Esophagus squamous epithelium (tissue), 5 donors: ENCODE results near the gene SV2C. TPM values are rescaled to one million over a fixed set of nuclear protein-coding genes. Genes with fewer than 3 reads are reported as not detected.
"Not testable (repeated sequence)": the region's sequence is repeated elsewhere in the genome, so short reads cannot be mapped to it uniquely, and the experiment has no call there.

Source experiments
- DNase-seq: peaks from one replicate; lab custom pipeline; 2025; lab: John Stamatoyannopoulos, UW
- H3K27ac ChIP-seq, 4 donors: fragments of 200-600 bp; sonication (generic); one replicate each; pipeline ENCODE4 v1.5.1; 2016 to 2019; ENCODE audit warnings: mild to moderate bottlenecking in 1 of 4
- H3K27me3 ChIP-seq, 4 donors: fragments of 200-600 bp; sonication (generic); 1 replicate in 3 of 4; 2 replicates in 1 of 4; pipeline versions ENCODE4 v1.5.1 to v1.6.0; 2017 to 2021; ENCODE audit warnings: antibody characterized with exemption in 1 of 4
- H3K36me3 ChIP-seq, 3 donors: fragments of 200-600 bp; sonication (generic); one replicate each; pipeline ENCODE4 v1.5.1; 2016 to 2019
- H3K4me1 ChIP-seq, 3 donors: fragments of 200-600 bp; sonication (generic); one replicate each; pipeline ENCODE4 v1.5.1; 2017 to 2019
- H3K4me3 ChIP-seq, 4 donors: fragments of 200-600 bp; sonication (generic); 1 replicate in 3 of 4; 2 replicates in 1 of 4; pipeline ENCODE4 v1.5.1; 2016 to 2019; ENCODE audit warnings: mild to moderate bottlenecking in 2 of 4, moderate library complexity in 1 of 4
- H3K9me3 ChIP-seq, 3 donors: fragments of 200-600 bp; sonication (generic); one replicate each; pipeline ENCODE4 v1.5.1; 2016 to 2019
- CTCF ChIP-seq, 6 experiments: fragments of 450-650 bp in 4 of 6; fragments of 200-600 bp in 2 of 6; sonication (generic) in 2 of 6; IDR thresholded peaks; one replicate each; pipeline ENCODE4 v1.5.1; 2016 to 2019; ENCODE audit warnings: antibody characterized with exemption in 6 of 6, mild to moderate bottlenecking in 4 of 6, moderate library complexity in 4 of 6
- POLR2A ChIP-seq, 4 donors: fragments of 450-650 bp; IDR thresholded peaks; one replicate each; pipeline ENCODE4 v1.6.1; 2017; ENCODE audit warnings: antibody characterized with exemption in 4 of 4, mild to moderate bottlenecking in 4 of 4, moderate library complexity in 3 of 4
- whole genome bisulfite sequencing, 2 donors: methylation state at CpG; one replicate each; pipeline ENCODE4 v1.1.5; 2018; 5-methylcytosine and 5-hydroxymethylcytosine counted together
- intact Hi-C: fragments of 100-400 bp; cut with DNase I; formaldehyde crosslinking; loops from one replicate; pipeline ENCODE4 v1.15.0; 2022
- total RNA-seq, 4 donors: library from RNA; depleted of rRNA; stranded (reverse); fragments of >200 nt; gene quantifications; one replicate each; pipeline ENCODE4 v1.1.0, GENCODE V29; 2016
- donor health status: DM: yes; HTN: yes; CAD: no.

Gene SV2C
- total RNA-seq, 4 donors from 2014 or later, result under 0.01 to 0.26 (median 0.06) TPM

GRCh38 chr5:76333571-76333970, 250.4 kb downstream of the SV2C start:
- TF ChIP-seq CTCF (IDR thresholded peaks at IDR 0.05), result no peak
- no peak for TF ChIP-seq POLR2A (IDR thresholded peaks at IDR 0.05)
- DNase-seq, result no peak
- H3K4me3 ChIP-seq, result no peak overlapping the region
- no peaks in the 10 kb centered on the region for H3K27me3 ChIP-seq
- no peak overlapping the region for H3K27ac ChIP-seq
- peaks cover 0 to 9% (median 0%) of the 10 kb centered on the region in 3 donors for H3K4me1 ChIP-seq
- no peaks in the 10 kb centered on the region for H3K36me3 ChIP-seq
- no peaks in the 10 kb centered on the region for H3K9me3 ChIP-seq
- 74 to 78% methylated on average over 4 of the region's 4 CpGs for WGBS, 2 donors
- intact Hi-C loops, result no loop called here

GRCh38 chr5:76334574-76334973, 251.4 kb downstream of the SV2C start:
- Histone ChIP-seq H3K4me1 (peaks cover 0 to 9% (median 0%) of the 10 kb centered on the region in 3 donors), H3K27ac (no peak overlapping the region), H3K36me3 (no peaks in the 10 kb centered on the region), H3K27me3 (no peaks in the 10 kb centered on the region), H3K4me3 (no peak overlapping the region), H3K9me3 (no peaks in the 10 kb centered on the region)
- TF ChIP-seq CTCF (IDR thresholded peaks at IDR 0.05) (no peak), POLR2A (IDR thresholded peaks at IDR 0.05) (no peak)
- no peak for DNase-seq
- WGBS, 2 donors, result 73 to 94% methylated on average over 3 of the region's 3 CpGs
- intact Hi-C loops, result no loop called here

- H3K36me3 ChIP-seq, H3K27me3 ChIP-seq, H3K4me3 ChIP-seq, intact Hi-C loops, H3K27ac ChIP-seq, H3K9me3 ChIP-seq, H3K4me1 ChIP-seq, DNase-seq: not testable (repeated sequence)
- no CpG with 5 or more reads among the region's 5 CpGs for whole genome bisulfite sequencing, 2 donors
Observed at GRCh38 chr5:76335451-76335850, 252.3 kb downstream of the SV2C start.

GRCh38 chr5:76336253-76336809, 253.1 kb downstream of the SV2C start:
- H3K9me3 ChIP-seq, intact Hi-C loops, H3K36me3 ChIP-seq, DNase-seq, H3K4me3 ChIP-seq, H3K27ac ChIP-seq, H3K4me1 ChIP-seq, H3K27me3 ChIP-seq: not testable (repeated sequence)
- WGBS, 2 donors, result 98% methylated on average over 9 of the region's 33 CpGs; no CpG with 5 or more reads in 1 of the 2 donors

- no peaks in the 10 kb centered on the region for H3K36me3 ChIP-seq
- no peaks in the 10 kb centered on the region for H3K9me3 ChIP-seq
- peak in 5 of 6 experiments; percentile 35 to 76 (median 51) for TF ChIP-seq CTCF (IDR thresholded peaks at IDR 0.05)
- TF ChIP-seq POLR2A (IDR thresholded peaks at IDR 0.05), result no peak
- intact Hi-C loops, result no loop called here
- H3K27me3 ChIP-seq, result no peaks in the 10 kb centered on the region
- WGBS, 2 donors, result 0% methylated on average over 1 of the region's 1 CpG; no CpG with 5 or more reads in 1 of the 2 donors
- H3K4me1 ChIP-seq, result peaks cover 0 to 9% (median 0%) of the 10 kb centered on the region in 3 donors
- H3K4me3 ChIP-seq, result no peak overlapping the region
- no peak for DNase-seq
- no peak overlapping the region for H3K27ac ChIP-seq
Observed at GRCh38 chr5:76337953-76338451, 254.8 kb downstream of the SV2C start.

GRCh38 chr5:76339919-76340318, 256.7 kb downstream of the SV2C start:
- Histone ChIP-seq H3K9me3 (no peaks in the 10 kb centered on the region), H3K4me1 (peaks cover 0 to 9% (median 0%) of the 10 kb centered on the region in 3 donors), H3K27me3 (no peaks in the 10 kb centered on the region), H3K36me3 (no peaks in the 10 kb centered on the region), H3K4me3 (no peak overlapping the region), H3K27ac (no peak overlapping the region)
- WGBS, 2 donors, result 84 to 89% methylated on average over 3 of the region's 3 CpGs
- intact Hi-C loops, result no loop called here
- TF ChIP-seq POLR2A (IDR thresholded peaks at IDR 0.05) (no peak), CTCF (IDR thresholded peaks at IDR 0.05) (no peak)
- DNase-seq, result no peak
